ENCODE data around the gene USP34. TPM values are rescaled to one million over a fixed set of nuclear protein-coding genes. Genes with fewer than 3 reads are reported as not detected.

USP34 gene
- total and polyA plus RNA-seq, 2 of the 4 experiments (the other 2 are of a cell fraction) = 34.7 to 128 TPM

DNA sequence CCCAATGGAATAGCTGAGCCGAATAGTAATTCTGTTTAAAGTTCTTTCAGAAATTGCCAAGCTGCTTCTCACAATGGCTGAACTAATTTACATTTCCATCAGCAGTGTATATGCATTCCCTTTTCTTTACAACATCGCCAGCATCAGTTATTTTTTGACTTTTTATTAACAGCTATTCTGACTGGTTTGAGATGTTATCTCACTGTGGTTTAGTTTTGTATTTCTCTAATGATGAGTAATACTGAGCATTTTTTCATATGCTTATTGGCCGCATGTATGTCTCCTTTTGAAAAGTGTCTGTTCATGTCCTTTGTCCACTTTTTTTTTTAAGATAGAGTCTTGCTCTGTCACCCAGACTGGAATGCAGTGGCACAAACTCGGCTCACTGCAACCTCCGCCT lies 208.2 kb downstream of the USP34 start:
- Histone ChIP-seq H3K9ac (ENCODE audit: low read depth, low read length) (no peak overlapping the region), H3K27me3 (ENCODE audit: control insufficient read depth, insufficient read depth, low read length) (no peaks in the 10 kb centered on the region), H2BK120ac (ENCODE audit: low read depth, low read length) (no peak overlapping the region), H4K20me1 (ENCODE audit: insufficient read depth, low read length) (no peaks in the 10 kb centered on the region; the same call in 1 of the 2 replicates), H2AK9ac (replicated peaks; ENCODE audit: low read depth, low read length, poor library complexity) (no peak overlapping the region), H3K23ac (ENCODE audit: low read depth, low read length) (no peak overlapping the region), H4K91ac (ENCODE audit: insufficient read depth, low read depth, low read length) (no peak overlapping the region), H3K79me1 (ENCODE audit: low read depth in 1 of 2, low read length in 2 of 2) (peaks cover 3 to 8% of the 10 kb centered on the region in 2 experiments; a peak in 3 of 4 replicates), H2BK15ac (ENCODE audit: low read depth, low read length) (no peak overlapping the region), H2AFZ (replicated peaks; ENCODE audit: low read length, poor library complexity) (no peak overlapping the region), H3K27ac (ENCODE audit: insufficient read depth, low read length) (no peak overlapping the region), H2BK5ac (ENCODE audit: low read depth, low read length, poor library complexity, severe bottlenecking) (no peak overlapping the region), H4K5ac (ENCODE audit: low read depth, low read length) (no peak overlapping the region), H3K56ac (ENCODE audit: extremely low read depth, insufficient read depth, low read length) (no peak overlapping the region), H2AK5ac (ENCODE audit: low read depth, low read length) (no peak overlapping the region), H2BK20ac (ENCODE audit: low read depth, low read length) (no peak overlapping the region), H3K18ac (ENCODE audit: low read depth, low read length) (no peak overlapping the region), H3K4me1 (ENCODE audit: control insufficient read depth, insufficient read depth, low read length) (no peaks in the 10 kb centered on the region), H3K4me2 (ENCODE audit: low read depth, low read length) (no peak overlapping the region), H4K8ac (ENCODE audit: low read depth in 2 of 2, low read length in 2 of 2) (no peak overlapping the region), H3K9me3 (ENCODE audit: control insufficient read depth, insufficient read depth, low read length) (no peaks in the 10 kb centered on the region), H3K36me3 (ENCODE audit: control insufficient read depth, insufficient read depth, low read length) (peaks cover 24% of the 10 kb centered on the region), H3K4me3 (ENCODE audit: insufficient read depth, low read depth, low read length) (no peak overlapping the region), H3K14ac (replicated peaks; ENCODE audit: low read depth, low read length) (no peak overlapping the region), H3K9me1 (ENCODE audit: insufficient read depth, low read length) (peaks cover 5% of the 10 kb centered on the region), H3K4ac (ENCODE audit: low read depth, low read length) (no peak overlapping the region)
- BruUV-seq (replicated peaks) = no TSS peak
- POLR2A ChIA-PET (ENCODE audit: unreplicated experiment) = no interaction called here
- WGBS, 2 experiments (ENCODE audit: extremely low coverage in 2 of 2, insufficient read length in 1 of 2) = no CpG with 5 or more reads among the region's 5 CpGs
- intact Hi-C loops (cut with micrococcal nuclease) (no loop called here), dilution Hi-C loops (cut with HindIII; ENCODE audit: low sequenced_read_pairs, unreplicated experiment) (no loop called here), in situ Hi-C loops (cut with MboI; ENCODE audit: low sequenced_read_pairs) (no loop called here)
- DNase-seq (peak; percentile 41), ATAC-seq (ENCODE audit: low read depth) (no peak)
- TF ChIP-seq POLR2A (IDR thresholded peaks at IDR 0.05; ENCODE audit: low read depth, low read length) (no peak), MAZ (IDR thresholded peaks at IDR 0.05; ENCODE audit: borderline replicate concordance, low read depth, low read length) (no peak), CHD1 (IDR thresholded peaks at IDR 0.05; ENCODE audit: low read depth, low read length) (no peak), MXI1 (IDR thresholded peaks at IDR 0.05; ENCODE audit: borderline replicate concordance, low read depth, low read length) (no peak), RCOR1 (IDR thresholded peaks at IDR 0.05; ENCODE audit: insufficient replicate concordance, low read length) (no peak)
- CTCF ChIA-PET = no interaction called here

Data from IMR-90 (cell line).